GM12892 (cell line): ENCODE measurements around the gene ZPBP2.

Experiments used
- POLR2A ChIP-seq: IDR thresholded peaks from 2 replicates; pipeline ENCODE4 v1.6.1; 2011; ENCODE audit warnings: low read depth, low read length, control low read depth
- POLR2AphosphoS5 ChIP-seq: IDR thresholded peaks from 2 replicates; pipeline ENCODE4 v1.6.1; 2011; ENCODE audit warnings: low read depth, low read length, control low read depth

- TF ChIP-seq POLR2A = no peak
- no peak for TF ChIP-seq POLR2AphosphoS5
Measured at GRCh38 chr17:39838057-39838456, 29.9 kb upstream of the ZPBP2 start.
